Vein endothelial cell (primary cell): ENCODE measurements around the gene KCNK5. TPM values are rescaled to one million over a fixed set of nuclear protein-coding genes. Genes with fewer than 3 reads are reported as not detected.

Experiments used
- total RNA-seq: library from RNA; depleted of rRNA; stranded (reverse); fragments of >200 nt; gene quantifications from 2 replicates; pipeline ENCODE4 v1.2.3, GENCODE V29; 2012

The KCNK5 gene, protein sequence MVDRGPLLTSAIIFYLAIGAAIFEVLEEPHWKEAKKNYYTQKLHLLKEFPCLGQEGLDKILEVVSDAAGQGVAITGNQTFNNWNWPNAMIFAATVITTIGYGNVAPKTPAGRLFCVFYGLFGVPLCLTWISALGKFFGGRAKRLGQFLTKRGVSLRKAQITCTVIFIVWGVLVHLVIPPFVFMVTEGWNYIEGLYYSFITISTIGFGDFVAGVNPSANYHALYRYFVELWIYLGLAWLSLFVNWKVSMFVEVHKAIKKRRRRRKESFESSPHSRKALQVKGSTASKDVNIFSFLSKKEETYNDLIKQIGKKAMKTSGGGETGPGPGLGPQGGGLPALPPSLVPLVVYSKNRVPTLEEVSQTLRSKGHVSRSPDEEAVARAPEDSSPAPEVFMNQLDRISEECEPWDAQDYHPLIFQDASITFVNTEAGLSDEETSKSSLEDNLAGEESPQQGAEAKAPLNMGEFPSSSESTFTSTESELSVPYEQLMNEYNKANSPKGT
- not detected in 2 replicates for total RNA-seq

GRCh38 chr6:39228992-39229767 is at the start of gene KCNK5:
Gene KCNK5, minus strand, starts transcription at chr6:39229475. Its CDS starts 364 bp downstream, at chr6:39229111.

Other genes starting within 250 kb of the KCNK5 start
- gene GLP1R, start 180.7 kb downstream of the KCNK5 start, total RNA-seq = not detected in 2 replicates
- 18.0 and 18.2 TPM in 2 replicates for gene SAYSD1, start 114.3 kb downstream of the KCNK5 start, total RNA-seq
- not detected in 2 replicates for gene KCNK17, start 84.9 kb upstream of the KCNK5 start, total RNA-seq
- not detected in 2 replicates for gene KCNK16, start 93.2 kb upstream of the KCNK5 start, total RNA-seq